OCI-LY7 (cell line): Measurements from ENCODE around the gene GPD1.

Experiments
- CTCF ChIP-seq: fragments of 200-600 bp; sonication (generic); conservative IDR thresholded peaks from 2 replicates; pipeline ENCODE4 v1.5.1; 2014; ENCODE audit warnings: mild to moderate bottlenecking, antibody characterized with exemption, low read length, moderate library complexity, mixed read lengths
- EZH2phosphoT487 ChIP-seq: fragments of 200-600 bp; sonication (generic); IDR thresholded peaks from 2 replicates; pipeline ENCODE4 v1.6.1; 2018; ENCODE audit warnings: low read depth, borderline replicate concordance, mild to moderate bottlenecking, mixed run types, antibody characterized with exemption, low read length, moderate library complexity, mixed read lengths

- TF ChIP-seq CTCF (peak; percentile 97), EZH2phosphoT487 (no peak)
Observed at GRCh38 chr12:50070314-50071060, 33.3 kb upstream of the GPD1 start.
